Stimulated activated CD8-positive, alpha-beta memory T cell treated with anti-CD3 and anti-CD28 coated beads, Interleukin-15, amount 100 ng/mL, for 24 hours (primary cell): ENCODE data around the gene SH3PXD2A.

Source experiments
- DNase-seq: peaks from one replicate; pipeline ENCODE4 v3.0.0-alpha.2; 2020; ENCODE audit warnings: low read depth

The SH3PXD2A gene

GRCh38 chr10:103582331-103583123 is 272.8 kb downstream of the SH3PXD2A start:
- DNase-seq, result no peak

GRCh38 chr10:103581499-103581898 is 273.9 kb downstream of the SH3PXD2A start:
- no peak for DNase-seq

GRCh38 chr10:103580430-103580829 is 274.9 kb downstream of the SH3PXD2A start:
- no peak for DNase-seq

GRCh38 chr10:103580011-103580410 is 275.4 kb downstream of the SH3PXD2A start:
- no peak for DNase-seq

GRCh38 chr10:103578782-103579382 is 276.5 kb downstream of the SH3PXD2A start:
- no peak for DNase-seq

- DNase-seq, result no peak
These were observed 278.5 kb downstream of the SH3PXD2A start for GRCh38 chr10:103576862-103577261.

- no peak for DNase-seq
These were observed 279.3 kb downstream of the SH3PXD2A start for GRCh38 chr10:103576076-103576471.

- no peak for DNase-seq
These were observed 279.8 kb downstream of the SH3PXD2A start for GRCh38 chr10:103575416-103576075.

- DNase-seq, result no peak
These were observed 281.0 kb downstream of the SH3PXD2A start for GRCh38 chr10:103574097-103575061.

GRCh38 chr10:103573205-103573487 is 282.2 kb downstream of the SH3PXD2A start:
- no peak for DNase-seq

GRCh38 chr10:103572347-103573204 is 282.8 kb downstream of the SH3PXD2A start:
- DNase-seq, result no peak

GRCh38 chr10:103571656-103571975 is 283.8 kb downstream of the SH3PXD2A start:
- no peak for DNase-seq

- DNase-seq, result no peak
These were observed 284.3 kb downstream of the SH3PXD2A start for GRCh38 chr10:103570844-103571655.

- DNase-seq, result no peak
These were observed 285.5 kb downstream of the SH3PXD2A start for GRCh38 chr10:103569896-103570295.

- DNase-seq, result no peak
These were observed 286.9 kb downstream of the SH3PXD2A start for GRCh38 chr10:103568505-103568904.

- DNase-seq, result no peak
These were observed 288.8 kb downstream of the SH3PXD2A start for GRCh38 chr10:103566536-103566935.

GRCh38 chr10:103564776-103565520 is 290.4 kb downstream of the SH3PXD2A start:
- DNase-seq, result peak; percentile 29

- DNase-seq, result no peak
These were observed 291.3 kb downstream of the SH3PXD2A start for GRCh38 chr10:103564116-103564501.

GRCh38 chr10:103563231-103564115 is 291.9 kb downstream of the SH3PXD2A start:
- DNase-seq, result no peak
